HL-60 (cell line): ENCODE measurements around the gene ADAD2.

Source experiments
- GABPA ChIP-seq: IDR thresholded peaks from 2 replicates; pipeline ENCODE4 v1.6.1; 2012; ENCODE audit warnings: low read depth
- POLR2AphosphoS5 ChIP-seq: IDR thresholded peaks from 2 replicates; pipeline ENCODE4 v1.6.1; 2012; ENCODE audit warnings: low read depth
- SPI1 ChIP-seq: IDR thresholded peaks from 2 replicates; pipeline ENCODE4 v1.6.1; 2012; ENCODE audit warnings: low read depth, mild to moderate bottlenecking, borderline replicate concordance
- TF ChIP-seq, protein P1 (sequence below): IDR thresholded peaks from one replicate; pipeline ENCODE4 v1.5.1; 2011; ENCODE audit warnings: low read length, control low read depth, inconsistent platforms; ENCODE audit not compliant: insufficient read depth
- TF ChIP-seq, protein P2 (sequence below): IDR thresholded peaks from 2 replicates; pipeline ENCODE4 v1.6.1; 2012; ENCODE audit warnings: low read depth; ENCODE audit not compliant: insufficient replicate concordance

DNA sequence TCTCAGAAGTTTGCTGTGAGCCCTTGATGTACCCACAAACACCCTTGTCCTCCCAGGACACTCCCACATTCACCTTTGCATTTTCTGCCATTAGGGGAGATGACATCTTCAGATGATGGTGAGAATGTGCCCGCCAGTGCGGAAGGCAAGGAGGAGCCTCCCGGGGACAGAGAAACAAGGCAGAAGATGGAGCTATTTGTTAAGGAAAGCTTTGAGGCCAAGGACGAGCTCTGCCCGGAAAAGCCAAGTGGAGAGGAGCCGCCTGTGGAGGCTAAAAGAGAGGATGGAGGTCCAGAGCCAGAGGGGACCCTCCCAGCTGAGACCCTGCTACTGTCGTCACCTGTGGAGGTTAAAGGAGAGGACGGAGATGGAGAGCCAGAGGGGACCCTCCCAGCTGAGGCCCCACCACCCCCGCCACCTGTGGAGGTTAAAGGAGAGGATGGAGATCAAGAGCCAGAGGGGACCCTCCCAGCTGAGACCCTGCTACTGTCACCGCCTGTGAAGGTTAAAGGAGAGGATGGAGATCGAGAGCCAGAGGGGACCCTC lies 21.1 kb upstream of the ADAD2 start:
- TF ChIP-seq, protein P1, sequence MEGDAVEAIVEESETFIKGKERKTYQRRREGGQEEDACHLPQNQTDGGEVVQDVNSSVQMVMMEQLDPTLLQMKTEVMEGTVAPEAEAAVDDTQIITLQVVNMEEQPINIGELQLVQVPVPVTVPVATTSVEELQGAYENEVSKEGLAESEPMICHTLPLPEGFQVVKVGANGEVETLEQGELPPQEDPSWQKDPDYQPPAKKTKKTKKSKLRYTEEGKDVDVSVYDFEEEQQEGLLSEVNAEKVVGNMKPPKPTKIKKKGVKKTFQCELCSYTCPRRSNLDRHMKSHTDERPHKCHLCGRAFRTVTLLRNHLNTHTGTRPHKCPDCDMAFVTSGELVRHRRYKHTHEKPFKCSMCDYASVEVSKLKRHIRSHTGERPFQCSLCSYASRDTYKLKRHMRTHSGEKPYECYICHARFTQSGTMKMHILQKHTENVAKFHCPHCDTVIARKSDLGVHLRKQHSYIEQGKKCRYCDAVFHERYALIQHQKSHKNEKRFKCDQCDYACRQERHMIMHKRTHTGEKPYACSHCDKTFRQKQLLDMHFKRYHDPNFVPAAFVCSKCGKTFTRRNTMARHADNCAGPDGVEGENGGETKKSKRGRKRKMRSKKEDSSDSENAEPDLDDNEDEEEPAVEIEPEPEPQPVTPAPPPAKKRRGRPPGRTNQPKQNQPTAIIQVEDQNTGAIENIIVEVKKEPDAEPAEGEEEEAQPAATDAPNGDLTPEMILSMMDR = no peak
- TF ChIP-seq POLR2AphosphoS5 (no peak), SPI1 (no peak), GABPA (no peak)
- TF ChIP-seq, protein P2, sequence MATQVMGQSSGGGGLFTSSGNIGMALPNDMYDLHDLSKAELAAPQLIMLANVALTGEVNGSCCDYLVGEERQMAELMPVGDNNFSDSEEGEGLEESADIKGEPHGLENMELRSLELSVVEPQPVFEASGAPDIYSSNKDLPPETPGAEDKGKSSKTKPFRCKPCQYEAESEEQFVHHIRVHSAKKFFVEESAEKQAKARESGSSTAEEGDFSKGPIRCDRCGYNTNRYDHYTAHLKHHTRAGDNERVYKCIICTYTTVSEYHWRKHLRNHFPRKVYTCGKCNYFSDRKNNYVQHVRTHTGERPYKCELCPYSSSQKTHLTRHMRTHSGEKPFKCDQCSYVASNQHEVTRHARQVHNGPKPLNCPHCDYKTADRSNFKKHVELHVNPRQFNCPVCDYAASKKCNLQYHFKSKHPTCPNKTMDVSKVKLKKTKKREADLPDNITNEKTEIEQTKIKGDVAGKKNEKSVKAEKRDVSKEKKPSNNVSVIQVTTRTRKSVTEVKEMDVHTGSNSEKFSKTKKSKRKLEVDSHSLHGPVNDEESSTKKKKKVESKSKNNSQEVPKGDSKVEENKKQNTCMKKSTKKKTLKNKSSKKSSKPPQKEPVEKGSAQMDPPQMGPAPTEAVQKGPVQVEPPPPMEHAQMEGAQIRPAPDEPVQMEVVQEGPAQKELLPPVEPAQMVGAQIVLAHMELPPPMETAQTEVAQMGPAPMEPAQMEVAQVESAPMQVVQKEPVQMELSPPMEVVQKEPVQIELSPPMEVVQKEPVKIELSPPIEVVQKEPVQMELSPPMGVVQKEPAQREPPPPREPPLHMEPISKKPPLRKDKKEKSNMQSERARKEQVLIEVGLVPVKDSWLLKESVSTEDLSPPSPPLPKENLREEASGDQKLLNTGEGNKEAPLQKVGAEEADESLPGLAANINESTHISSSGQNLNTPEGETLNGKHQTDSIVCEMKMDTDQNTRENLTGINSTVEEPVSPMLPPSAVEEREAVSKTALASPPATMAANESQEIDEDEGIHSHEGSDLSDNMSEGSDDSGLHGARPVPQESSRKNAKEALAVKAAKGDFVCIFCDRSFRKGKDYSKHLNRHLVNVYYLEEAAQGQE = no peak
